ENCODE data around the gene GPC5.

DNA sequence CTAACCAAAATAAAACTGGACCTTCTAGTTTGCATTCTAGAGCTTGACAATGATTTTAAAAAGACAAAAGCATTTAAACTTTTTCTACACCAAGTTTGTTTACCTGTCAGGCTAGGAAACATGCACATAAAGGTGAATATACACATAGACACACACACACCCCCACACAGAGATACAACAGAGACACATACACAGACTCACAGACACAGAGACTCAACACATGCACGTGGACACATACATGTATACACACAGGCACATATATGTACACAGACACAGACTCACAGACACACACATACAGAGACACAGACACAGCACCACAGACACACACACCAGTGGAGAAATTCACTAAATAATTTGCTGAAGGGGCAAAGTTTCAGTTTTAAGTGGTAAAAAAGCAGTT, 155.7 kb downstream of the GPC5 start:
- TF ChIP-seq CTCF (IDR thresholded peaks at IDR 0.05) (no peak), EZH2phosphoT487 (IDR thresholded peaks at IDR 0.05) (no peak)
